ENCODE results near the gene ADARB2. TPM values are rescaled to one million over a fixed set of nuclear protein-coding genes. Genes with fewer than 3 reads are reported as not detected.

ADARB2 gene
- total RNA-seq, 1 donor from 2014 or later, result not detected

- Histone ChIP-seq H3K9me3 (no peaks in the 10 kb centered on the region), H3K27me3 (no peaks in the 10 kb centered on the region), H3K4me3 (no peak overlapping the region), H3K36me3 (no peaks in the 10 kb centered on the region), H3K4me1 (no peaks in the 10 kb centered on the region), H3K27ac (no peak overlapping the region)
- intact Hi-C loops (cut with DNase I), result no loop called here
- no peak for DNase-seq (ENCODE audit: low spot score in 2 of 2)
- TF ChIP-seq CTCF (IDR thresholded peaks at IDR 0.05), result no peak
Measured at GRCh38 chr10:1175956-1176565, 561.3 kb downstream of the ADARB2 start.

GRCh38 chr10:1174022-1174421, 563.3 kb downstream of the ADARB2 start:
- Histone ChIP-seq H3K36me3 (no peaks in the 10 kb centered on the region), H3K4me3 (no peak overlapping the region), H3K4me1 (no peaks in the 10 kb centered on the region), H3K27ac (no peak overlapping the region), H3K27me3 (no peaks in the 10 kb centered on the region), H3K9me3 (no peaks in the 10 kb centered on the region)
- intact Hi-C loops (cut with DNase I), result no loop called here
- no peak for TF ChIP-seq CTCF (IDR thresholded peaks at IDR 0.05)
- DNase-seq (ENCODE audit: low spot score in 2 of 2), result no peak

- DNase-seq (ENCODE audit: low spot score in 2 of 2), result no peak
- Histone ChIP-seq H3K36me3 (no peaks in the 10 kb centered on the region), H3K27ac (no peak overlapping the region), H3K27me3 (no peaks in the 10 kb centered on the region), H3K9me3 (no peaks in the 10 kb centered on the region), H3K4me3 (no peak overlapping the region), H3K4me1 (no peaks in the 10 kb centered on the region)
- intact Hi-C loops (cut with DNase I), result no loop called here
- TF ChIP-seq CTCF (IDR thresholded peaks at IDR 0.05), result no peak
Measured at GRCh38 chr10:1173091-1173490, 564.2 kb downstream of the ADARB2 start.

GRCh38 chr10:1172256-1172984, 564.9 kb downstream of the ADARB2 start:
- no peak overlapping the region for H3K27ac ChIP-seq
- DNase-seq (ENCODE audit: low spot score in 2 of 2), result no peak
- no peak overlapping the region for H3K4me3 ChIP-seq
- no peaks in the 10 kb centered on the region for H3K4me1 ChIP-seq
- intact Hi-C loops (cut with DNase I), result no loop called here
- H3K9me3 ChIP-seq, result no peaks in the 10 kb centered on the region
- TF ChIP-seq CTCF (IDR thresholded peaks at IDR 0.05), result no peak
- H3K36me3 ChIP-seq, result no peaks in the 10 kb centered on the region
- H3K27me3 ChIP-seq, result no peaks in the 10 kb centered on the region

GRCh38 chr10:1171586-1171985, 565.7 kb downstream of the ADARB2 start:
- Histone ChIP-seq H3K27ac (no peak overlapping the region), H3K4me3 (no peak overlapping the region), H3K27me3 (no peaks in the 10 kb centered on the region), H3K9me3 (no peaks in the 10 kb centered on the region), H3K36me3 (no peaks in the 10 kb centered on the region), H3K4me1 (no peaks in the 10 kb centered on the region)
- DNase-seq (ENCODE audit: low spot score in 2 of 2), result no peak
- no peak for TF ChIP-seq CTCF (IDR thresholded peaks at IDR 0.05)
- intact Hi-C loops (cut with DNase I), result no loop called here

Measured in ascending aorta (tissue), 2 donors.